HEK293 (cell line): Measurements from ENCODE around the gene LEF1.

ENCODE experiments used
- CTCF ChIA-PET: fragments of 350-600 bp; formaldehyde crosslinking; extraction: SDS; loops from one replicate; lab custom pipeline; 2021; ENCODE audit warnings: antibody characterized with exemption; lab: Yijun Ruan, JAX
- POLR2A ChIA-PET: fragments of 300-600 bp; formaldehyde crosslinking; extraction: SDS; loops from one replicate; lab custom pipeline; 2020; ENCODE audit warnings: antibody characterized with exemption, inconsistent platforms; lab: Yijun Ruan, JAX
- H3K27ac ChIP-seq: fragments of 200-500 bp; sonication (Bioruptor generic); 2 replicates; pipeline ENCODE4 v1.5.1; 2014; ENCODE audit warnings: low read depth, low read length, control low read depth, inconsistent platforms; ENCODE audit errors: extremely low read depth
- H3K36me3 ChIP-seq, 2 experiments: fragments of 200-500 bp in 1 of 2; sonication (Bioruptor generic) in 1 of 2; 1 replicate in 1 of 2; 2 replicates in 1 of 2; pipeline ENCODE4 v1.5.1; 2014 to 2017; ENCODE audit warnings: inconsistent platforms in 2 of 2, low read length in 2 of 2; ENCODE audit not compliant: control insufficient read depth in 2 of 2, insufficient read depth in 1 of 2
- H3K4me1 ChIP-seq: fragments of 200-500 bp; sonication (Bioruptor generic); 2 replicates; pipeline ENCODE4 v1.5.1; 2014; ENCODE audit warnings: mild to moderate bottlenecking, low read length, inconsistent platforms; ENCODE audit not compliant: control insufficient read depth, insufficient read depth
- H3K4me3 ChIP-seq: 2 replicates; pipeline ENCODE4 v1.5.1; 2011; ENCODE audit warnings: low read depth, mild to moderate bottlenecking, control low read depth, low read length, moderate library complexity
- H3K9me3 ChIP-seq: fragments of 200-500 bp; sonication (Bioruptor generic); 2 replicates; pipeline ENCODE4 v1.5.1; 2014; ENCODE audit warnings: low read depth, low read length, inconsistent platforms; ENCODE audit not compliant: control insufficient read depth, insufficient read depth
- BCL11B ChIP-seq: fragments of 450-650 bp; formaldehyde crosslinking; IDR thresholded peaks from 2 replicates; pipeline ENCODE4 v1.5.1; 2016; ENCODE audit warnings: low read depth, missing biosample characterization, missing genetic modification characterization
- GLIS1 ChIP-seq: fragments of 450-650 bp; formaldehyde crosslinking; IDR thresholded peaks from 2 replicates; pipeline ENCODE4 v1.5.1; 2016; ENCODE audit warnings: missing biosample characterization, missing genetic modification characterization
- GLIS2 ChIP-seq: fragments of 450-650 bp; formaldehyde crosslinking; IDR thresholded peaks from 2 replicates; pipeline ENCODE4 v1.5.1; 2016; ENCODE audit warnings: missing biosample characterization, missing genetic modification characterization
- MEIS1 ChIP-seq: sonication (generic); formaldehyde crosslinking; IDR thresholded peaks from 2 replicates; pipeline ENCODE4 v1.8.1; 2022; ENCODE audit warnings: missing genetic modification reagents, mild to moderate bottlenecking, borderline replicate concordance
- MZF1 ChIP-seq: fragments of 450-650 bp; formaldehyde crosslinking; IDR thresholded peaks from 2 replicates; pipeline ENCODE4 v1.5.1; 2017; ENCODE audit warnings: missing biosample characterization, missing genetic modification characterization, borderline replicate concordance
- PRDM1 ChIP-seq: fragments of 450-650 bp; formaldehyde crosslinking; IDR thresholded peaks from 2 replicates; pipeline ENCODE4; 2016; ENCODE audit warnings: missing biosample characterization, missing genetic modification characterization
- TCF7L2 ChIP-seq: IDR thresholded peaks from 2 replicates; pipeline ENCODE4 v1.6.1; 2011; ENCODE audit warnings: low read depth, mild to moderate bottlenecking, inconsistent platforms, low read length, moderate library complexity, borderline replicate concordance
- ZBTB8A ChIP-seq: fragments of 450-650 bp; formaldehyde crosslinking; IDR thresholded peaks from 2 replicates; pipeline ENCODE4 v1.5.1; 2016; ENCODE audit warnings: missing biosample characterization, missing genetic modification characterization
- ZFHX2 ChIP-seq: fragments of 450-650 bp; formaldehyde crosslinking; conservative IDR thresholded peaks from 2 replicates; pipeline ENCODE4 v1.5.1; 2016; ENCODE audit warnings: missing biosample characterization, missing genetic modification characterization
- ZNF223 ChIP-seq: fragments of 450-650 bp; formaldehyde crosslinking; IDR thresholded peaks from 2 replicates; pipeline ENCODE4 v1.5.1; 2016; ENCODE audit warnings: missing biosample characterization, missing genetic modification characterization
- ZNF416 ChIP-seq: fragments of 450-650 bp; formaldehyde crosslinking; IDR thresholded peaks from 2 replicates; pipeline ENCODE4 v1.5.1; 2016; ENCODE audit warnings: missing biosample characterization, missing genetic modification characterization
- ZNF544 ChIP-seq: fragments of 450-650 bp; formaldehyde crosslinking; IDR thresholded peaks from 2 replicates; pipeline ENCODE4 v1.5.0; 2017; ENCODE audit warnings: missing biosample characterization, missing genetic modification characterization
- ZNF549 ChIP-seq: fragments of 450-650 bp; IDR thresholded peaks from 2 replicates; pipeline ENCODE4 v1.5.1; 2018; ENCODE audit warnings: missing biosample characterization, missing genetic modification characterization, mild to moderate bottlenecking, inconsistent platforms, moderate library complexity
- ZNF596 ChIP-seq: fragments of 450-650 bp; IDR thresholded peaks from 2 replicates; pipeline ENCODE4 v1.5.0; 2018; ENCODE audit warnings: missing biosample characterization, mild to moderate bottlenecking, missing genetic modification characterization, moderate library complexity
- ZNF692 ChIP-seq: fragments of 450-650 bp; formaldehyde crosslinking; IDR thresholded peaks from 2 replicates; pipeline ENCODE4 v1.5.1; 2016; ENCODE audit warnings: missing biosample characterization, missing genetic modification characterization
- ZNF747 ChIP-seq: fragments of 450-650 bp; formaldehyde crosslinking; IDR thresholded peaks from 2 replicates; pipeline ENCODE4 v1.5.1; 2016; ENCODE audit warnings: missing biosample characterization, missing genetic modification characterization
- ZNF792 ChIP-seq: fragments of 450-650 bp; formaldehyde crosslinking; IDR thresholded peaks from 2 replicates; pipeline ENCODE4 v1.5.1; 2016; ENCODE audit warnings: missing biosample characterization, missing genetic modification characterization
- ZSCAN30 ChIP-seq: fragments of 450-650 bp; IDR thresholded peaks from 2 replicates; pipeline ENCODE4 v1.5.1; 2018; ENCODE audit warnings: missing biosample characterization, mild to moderate bottlenecking, missing genetic modification characterization, moderate library complexity
- ZXDB ChIP-seq: fragments of 450-650 bp; formaldehyde crosslinking; IDR thresholded peaks from 2 replicates; pipeline ENCODE4 v1.5.1; 2016; ENCODE audit warnings: missing biosample characterization, missing genetic modification characterization
- TF ChIP-seq, protein P1 (sequence below): fragments of 450-650 bp; formaldehyde crosslinking; IDR thresholded peaks from 2 replicates; pipeline ENCODE4 v1.5.1; 2017; ENCODE audit warnings: missing biosample characterization, missing genetic modification characterization
- TF ChIP-seq, protein P2 (sequence below): fragments of 450-650 bp; formaldehyde crosslinking; IDR thresholded peaks from 2 replicates; pipeline ENCODE4 v1.5.1; 2017; ENCODE audit warnings: missing biosample characterization, missing genetic modification characterization
- TF ChIP-seq, protein P3 (sequence below): fragments of 450-650 bp; formaldehyde crosslinking; IDR thresholded peaks from 2 replicates; pipeline ENCODE4 v1.5.1; 2017; ENCODE audit warnings: missing biosample characterization, missing genetic modification characterization
- TF ChIP-seq, protein P4 (sequence below): fragments of 450-650 bp; formaldehyde crosslinking; IDR thresholded peaks from 2 replicates; pipeline ENCODE4 v1.5.1; 2017; ENCODE audit warnings: missing biosample characterization, missing genetic modification characterization

Gene LEF1

GRCh38 chr4:108109997-108110416, 58.7 kb downstream of the LEF1 start:
- Histone ChIP-seq H3K4me3 (no peak overlapping the region), H3K36me3 (no peaks in the 10 kb centered on the region), H3K4me1 (no peaks in the 10 kb centered on the region), H3K27ac (no peak overlapping the region), H3K9me3 (no peaks in the 10 kb centered on the region)
- no peak for TF ChIP-seq ZNF747 (tag by site-specific recombination)
- TF ChIP-seq PRDM1, result peak; percentile 60; the same call in 1 of the 2 replicates
- TF ChIP-seq ZNF223 (tag by site-specific recombination), result no peak
- TF ChIP-seq, protein P1, sequence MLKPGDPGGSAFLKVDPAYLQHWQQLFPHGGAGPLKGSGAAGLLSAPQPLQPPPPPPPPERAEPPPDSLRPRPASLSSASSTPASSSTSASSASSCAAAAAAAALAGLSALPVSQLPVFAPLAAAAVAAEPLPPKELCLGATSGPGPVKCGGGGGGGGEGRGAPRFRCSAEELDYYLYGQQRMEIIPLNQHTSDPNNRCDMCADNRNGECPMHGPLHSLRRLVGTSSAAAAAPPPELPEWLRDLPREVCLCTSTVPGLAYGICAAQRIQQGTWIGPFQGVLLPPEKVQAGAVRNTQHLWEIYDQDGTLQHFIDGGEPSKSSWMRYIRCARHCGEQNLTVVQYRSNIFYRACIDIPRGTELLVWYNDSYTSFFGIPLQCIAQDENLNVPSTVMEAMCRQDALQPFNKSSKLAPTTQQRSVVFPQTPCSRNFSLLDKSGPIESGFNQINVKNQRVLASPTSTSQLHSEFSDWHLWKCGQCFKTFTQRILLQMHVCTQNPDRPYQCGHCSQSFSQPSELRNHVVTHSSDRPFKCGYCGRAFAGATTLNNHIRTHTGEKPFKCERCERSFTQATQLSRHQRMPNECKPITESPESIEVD (tag by site-specific recombination), result peak; percentile 25; the same call in 1 of the 2 replicates
- ChIA-PET POLR2A (no interaction called here), CTCF (no interaction called here)

DNA sequence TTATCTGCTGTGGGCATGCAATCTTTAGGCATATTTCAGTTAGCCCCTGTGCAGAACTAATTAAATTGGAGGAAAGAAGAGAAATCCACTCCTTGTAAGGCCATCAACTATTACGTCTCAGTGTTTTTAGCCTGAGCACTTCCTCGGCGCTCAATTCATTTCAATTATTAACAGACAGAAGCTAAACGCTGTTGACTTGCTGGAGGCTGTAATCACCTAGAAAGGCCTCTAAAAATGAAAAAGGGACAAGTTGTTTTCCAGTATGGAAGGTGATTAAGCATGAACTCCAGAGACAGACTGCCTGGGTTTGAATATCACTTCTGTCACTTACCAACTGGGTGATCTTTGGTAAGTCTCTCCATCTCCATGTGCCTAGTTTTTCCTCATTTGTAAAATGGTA, 59.6 kb downstream of the LEF1 start:
- POLR2A ChIA-PET, result no interaction called here
- CTCF ChIA-PET, result interaction anchor here (0.7 kb wide), 1 partner anchor 178 kb away, joined by 4 read pairs; no protein-coding TSS in a partner anchor

DNA sequence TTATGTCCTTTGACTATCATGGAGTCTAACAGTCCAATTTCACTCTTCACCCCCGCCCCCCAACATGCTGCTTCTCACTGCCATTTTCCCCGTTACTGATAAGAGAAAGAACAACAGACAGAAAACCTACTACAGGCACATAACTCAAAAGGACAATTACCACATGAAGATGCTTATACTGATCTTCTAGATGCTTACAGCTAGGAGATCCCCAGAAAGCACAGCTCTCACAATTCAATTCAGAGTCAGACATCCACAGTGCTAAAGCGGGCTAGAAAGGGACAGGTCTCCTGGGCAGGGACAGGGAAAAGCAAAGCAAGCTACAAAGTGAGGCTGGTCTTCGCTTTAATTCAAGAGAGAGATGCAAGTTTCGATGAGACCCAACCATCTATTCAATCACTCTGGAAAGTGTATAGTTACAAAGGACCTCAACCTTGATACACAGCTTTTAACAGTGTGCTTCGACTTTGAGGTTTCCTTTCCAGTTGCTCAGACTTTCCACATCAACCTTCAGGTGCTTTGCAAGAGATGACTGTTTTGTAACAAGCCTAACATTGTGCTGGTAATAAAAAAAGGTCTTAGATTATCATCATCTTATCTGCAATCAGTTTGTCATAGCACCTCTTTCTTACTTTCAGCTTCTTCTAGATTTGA, 60.9 kb downstream of the LEF1 start:
- no peaks in the 10 kb centered on the region for H3K36me3 ChIP-seq
- ChIA-PET CTCF (no interaction called here), POLR2A (no interaction called here)
- H3K27ac ChIP-seq, result no peak overlapping the region
- no peak overlapping the region for H3K4me3 ChIP-seq
- no peaks in the 10 kb centered on the region for H3K4me1 ChIP-seq
- H3K9me3 ChIP-seq, result no peaks in the 10 kb centered on the region
- TF ChIP-seq ZNF596 (tag by site-specific recombination) (no peak), ZSCAN30 (tag by site-specific recombination) (no peak), BCL11B (no peak), ZXDB (tag by site-specific recombination) (no peak), ZNF792 (tag by site-specific recombination) (no peak), ZFHX2 (no peak), ZNF692 (no peak)
- TF ChIP-seq, protein P2, sequence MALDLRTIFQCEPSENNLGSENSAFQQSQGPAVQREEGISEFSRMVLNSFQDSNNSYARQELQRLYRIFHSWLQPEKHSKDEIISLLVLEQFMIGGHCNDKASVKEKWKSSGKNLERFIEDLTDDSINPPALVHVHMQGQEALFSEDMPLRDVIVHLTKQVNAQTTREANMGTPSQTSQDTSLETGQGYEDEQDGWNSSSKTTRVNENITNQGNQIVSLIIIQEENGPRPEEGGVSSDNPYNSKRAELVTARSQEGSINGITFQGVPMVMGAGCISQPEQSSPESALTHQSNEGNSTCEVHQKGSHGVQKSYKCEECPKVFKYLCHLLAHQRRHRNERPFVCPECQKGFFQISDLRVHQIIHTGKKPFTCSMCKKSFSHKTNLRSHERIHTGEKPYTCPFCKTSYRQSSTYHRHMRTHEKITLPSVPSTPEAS, result no peak

More for the DNA sequence above, 59.6 kb downstream of the LEF1 start:
- H3K27ac ChIP-seq, result no peak overlapping the region
- H3K9me3 ChIP-seq, result no peaks in the 10 kb centered on the region
- H3K4me3 ChIP-seq, result no peak overlapping the region
- no peaks in the 10 kb centered on the region for H3K4me1 ChIP-seq
- no peaks in the 10 kb centered on the region for H3K36me3 ChIP-seq
- TF ChIP-seq MEIS1 (CRISPR knock-in tag) (no peak), GLIS2 (no peak), TCF7L2 (no peak), ZNF544 (no peak), GLIS1 (no peak), ZNF416 (tag by site-specific recombination) (no peak), ZNF549 (no peak), MZF1 (tag by site-specific recombination) (no peak), ZBTB8A (tag by site-specific recombination) (no peak)
- TF ChIP-seq, protein P3, sequence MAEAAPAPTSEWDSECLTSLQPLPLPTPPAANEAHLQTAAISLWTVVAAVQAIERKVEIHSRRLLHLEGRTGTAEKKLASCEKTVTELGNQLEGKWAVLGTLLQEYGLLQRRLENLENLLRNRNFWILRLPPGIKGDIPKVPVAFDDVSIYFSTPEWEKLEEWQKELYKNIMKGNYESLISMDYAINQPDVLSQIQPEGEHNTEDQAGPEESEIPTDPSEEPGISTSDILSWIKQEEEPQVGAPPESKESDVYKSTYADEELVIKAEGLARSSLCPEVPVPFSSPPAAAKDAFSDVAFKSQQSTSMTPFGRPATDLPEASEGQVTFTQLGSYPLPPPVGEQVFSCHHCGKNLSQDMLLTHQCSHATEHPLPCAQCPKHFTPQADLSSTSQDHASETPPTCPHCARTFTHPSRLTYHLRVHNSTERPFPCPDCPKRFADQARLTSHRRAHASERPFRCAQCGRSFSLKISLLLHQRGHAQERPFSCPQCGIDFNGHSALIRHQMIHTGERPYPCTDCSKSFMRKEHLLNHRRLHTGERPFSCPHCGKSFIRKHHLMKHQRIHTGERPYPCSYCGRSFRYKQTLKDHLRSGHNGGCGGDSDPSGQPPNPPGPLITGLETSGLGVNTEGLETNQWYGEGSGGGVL (tag by site-specific recombination), result no peak
- TF ChIP-seq, protein P4, sequence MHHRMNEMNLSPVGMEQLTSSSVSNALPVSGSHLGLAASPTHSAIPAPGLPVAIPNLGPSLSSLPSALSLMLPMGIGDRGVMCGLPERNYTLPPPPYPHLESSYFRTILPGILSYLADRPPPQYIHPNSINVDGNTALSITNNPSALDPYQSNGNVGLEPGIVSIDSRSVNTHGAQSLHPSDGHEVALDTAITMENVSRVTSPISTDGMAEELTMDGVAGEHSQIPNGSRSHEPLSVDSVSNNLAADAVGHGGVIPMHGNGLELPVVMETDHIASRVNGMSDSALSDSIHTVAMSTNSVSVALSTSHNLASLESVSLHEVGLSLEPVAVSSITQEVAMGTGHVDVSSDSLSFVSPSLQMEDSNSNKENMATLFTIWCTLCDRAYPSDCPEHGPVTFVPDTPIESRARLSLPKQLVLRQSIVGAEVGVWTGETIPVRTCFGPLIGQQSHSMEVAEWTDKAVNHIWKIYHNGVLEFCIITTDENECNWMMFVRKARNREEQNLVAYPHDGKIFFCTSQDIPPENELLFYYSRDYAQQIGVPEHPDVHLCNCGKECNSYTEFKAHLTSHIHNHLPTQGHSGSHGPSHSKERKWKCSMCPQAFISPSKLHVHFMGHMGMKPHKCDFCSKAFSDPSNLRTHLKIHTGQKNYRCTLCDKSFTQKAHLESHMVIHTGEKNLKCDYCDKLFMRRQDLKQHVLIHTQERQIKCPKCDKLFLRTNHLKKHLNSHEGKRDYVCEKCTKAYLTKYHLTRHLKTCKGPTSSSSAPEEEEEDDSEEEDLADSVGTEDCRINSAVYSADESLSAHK, result no peak
